Measurements from ENCODE around the gene EFNA4. TPM values are rescaled to one million over a fixed set of nuclear protein-coding genes. Genes with fewer than 3 reads are reported as not detected.

EFNA4 gene
- total and polyA plus RNA-seq, 2 of the 8 experiments (the other 6 are each of a cell fraction or from before 2014, with no cell fraction given), result 21.9 to 23.9 TPM

- no peak for TF ChIP-seq ATF3 (IDR thresholded peaks at IDR 0.05; ENCODE audit: insufficient read depth, low read depth, low read length)
- TF ChIP-seq GABPA (IDR thresholded peaks at IDR 0.05; ENCODE audit: borderline replicate concordance, insufficient read depth, low read length), result no peak
- TF ChIP-seq KDM5A (IDR thresholded peaks at IDR 0.05; ENCODE audit: low read length), result no peak
- 0 out of 2 replicates have a peak, but pooled peaks have one; percentile 27 for TF ChIP-seq MAX (IDR thresholded peaks at IDR 0.05)
- no peak for TF ChIP-seq USF2 (IDR thresholded peaks at IDR 0.05; ENCODE audit: low read length)
- no peak for TF ChIP-seq HDAC2 (IDR thresholded peaks at IDR 0.05; ENCODE audit: borderline replicate concordance in 1 of 2, low read depth in 2 of 2, low read length in 2 of 2)
- TF ChIP-seq RNF2 (IDR thresholded peaks at IDR 0.05; ENCODE audit: borderline replicate concordance, low read depth, low read length, missing control alignments, poor library complexity, severe bottlenecking), result no peak
- peak; percentile 87 for TF ChIP-seq ATF2 (IDR thresholded peaks at IDR 0.05; ENCODE audit: low read length)
- peak in 1 of 2 experiments; percentile 85; a peak in 1 of 4 replicates for TF ChIP-seq SIN3A (conservative IDR thresholded peaks at IDR 0.05 in 1 of 2, IDR thresholded peaks at IDR 0.05 in 1 of 2; ENCODE audit: low read depth in 1 of 2, low read length in 2 of 2)
- no peak for TF ChIP-seq CTBP2 (IDR thresholded peaks at IDR 0.05; ENCODE audit: borderline replicate concordance, insufficient read depth, insufficient read length, low read length)
- TF ChIP-seq JUN (IDR thresholded peaks at IDR 0.05; ENCODE audit: low read depth, low read length), result no peak
- TF ChIP-seq RAD21 (IDR thresholded peaks at IDR 0.05 in 1 of 2, conservative IDR thresholded peaks at IDR 0.05 in 1 of 2; ENCODE audit: low read depth in 2 of 2, low read length in 2 of 2), result peak; percentile 70 to 76
- no peak for TF ChIP-seq SRF (IDR thresholded peaks at IDR 0.05; ENCODE audit: low read depth, low read length)
- no peak for TF ChIP-seq RXRA (IDR thresholded peaks at IDR 0.05; ENCODE audit: insufficient read depth, low read depth, low read length)
- TF ChIP-seq SP1 (IDR thresholded peaks at IDR 0.05; ENCODE audit: low read depth, low read length), result no peak
- no peak for TF ChIP-seq CREB1 (IDR thresholded peaks at IDR 0.05)
- no peak for TF ChIP-seq KDM4A (IDR thresholded peaks at IDR 0.05; ENCODE audit: low read depth, low read length, severe bottlenecking)
- TF ChIP-seq TEAD4 (IDR thresholded peaks at IDR 0.05; ENCODE audit: low read depth, low read length), result no peak
Measured at GRCh38 chr1:155044812-155045657, 18.5 kb upstream of the EFNA4 start (continued).

All from H1 (cell line).